Uterus (tissue), 4 donors: ENCODE data around the gene XRN2. TPM values are rescaled to one million over a fixed set of nuclear protein-coding genes. Genes with fewer than 3 reads are reported as not detected.

ENCODE experiments used
- DNase-seq, 2 donors: peaks; one replicate each; pipeline ENCODE4 v3.0.0-alpha.2; 2019 to 2020
- H3K27ac ChIP-seq, 2 donors: fragments of 200-600 bp; sonication (generic); 1 replicate in 1 of 2; 2 replicates in 1 of 2; pipeline ENCODE4 v1.5.1; 2016 to 2018
- H3K27me3 ChIP-seq, 2 donors: fragments of 200-600 bp; sonication (generic); one replicate each; pipeline ENCODE4 v1.5.1; 2018 to 2019; ENCODE audit warnings: control low read depth in 1 of 2
- H3K36me3 ChIP-seq, 2 donors: fragments of 200-600 bp; sonication (generic); one replicate each; pipeline ENCODE4 v1.5.1; 2019; ENCODE audit warnings: control low read depth in 1 of 2
- H3K4me1 ChIP-seq, 2 donors: fragments of 200-600 bp; sonication (generic); one replicate each; pipeline ENCODE4 v1.5.1; 2018 to 2019; ENCODE audit warnings: control low read depth in 1 of 2
- H3K4me3 ChIP-seq, 2 donors: fragments of 200-600 bp; sonication (generic); 1 replicate in 1 of 2; 2 replicates in 1 of 2; pipeline ENCODE4 v1.5.1; 2018 to 2019; ENCODE audit warnings: mild to moderate bottlenecking in 1 of 2
- H3K9me3 ChIP-seq, 2 donors: fragments of 200-600 bp; sonication (generic); one replicate each; pipeline ENCODE4 v1.5.1; 2019; ENCODE audit warnings: control low read depth in 1 of 2
- POLR2A ChIP-seq, 2 donors: fragments of 450-650 bp; IDR thresholded peaks; one replicate each; pipeline ENCODE4 v1.6.1; 2016; ENCODE audit warnings: antibody characterized with exemption in 2 of 2, mild to moderate bottlenecking in 1 of 2, moderate library complexity in 1 of 2
- intact Hi-C: fragments of 100-400 bp; cut with DNase I; formaldehyde crosslinking; loops from one replicate; pipeline ENCODE4 v1.15.1; 2023; ENCODE audit warnings: low total_unique reads
- total RNA-seq, 4 donors: library from RNA; depleted of rRNA in 3 of 4; stranded (reverse); fragments of >200 nt in 3 of 4; gene quantifications; one replicate each; pipeline versions ENCODE4 v1.1.0 to v1.2.4, GENCODE V29; 2014 to 2023
- TF ChIP-seq, protein P1 (sequence below), 4 experiments: fragments of 200-600 bp in 2 of 4; fragments of 450-650 bp in 2 of 4; sonication (generic) in 2 of 4; IDR thresholded peaks; one replicate each; pipeline ENCODE4 v1.5.1; 2016 to 2019; ENCODE audit warnings: antibody characterized with exemption in 4 of 4, mild to moderate bottlenecking in 2 of 4, moderate library complexity in 1 of 4
- donor health status: DM: yes; HTN: yes; CAD: no.

The XRN2 gene
- total RNA-seq, 4 donors from 2014 or later = 32.6 to 100 (median 51.7) TPM

DNA sequence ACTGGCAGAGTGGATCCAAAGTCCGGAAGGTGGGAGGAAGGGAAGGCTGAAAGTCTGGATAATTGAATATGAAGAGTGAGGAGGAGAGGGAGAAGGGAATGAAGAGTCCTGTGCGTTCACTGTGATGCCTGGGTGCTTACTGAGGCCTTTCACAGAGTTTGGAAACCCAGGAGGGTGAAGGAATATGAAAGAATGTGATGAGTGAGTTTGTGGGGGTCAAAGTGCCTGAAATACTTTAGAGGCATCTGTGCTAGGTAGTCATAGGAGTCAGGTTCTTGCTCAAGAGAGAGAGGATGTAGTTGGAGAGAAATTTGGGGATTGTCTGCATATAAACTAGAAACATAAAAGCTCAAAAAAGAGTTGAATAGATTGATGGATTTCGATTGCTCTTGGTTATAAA, 73.5 kb downstream of the XRN2 start:
- Histone ChIP-seq H3K27me3 (no peaks in the 10 kb centered on the region), H3K9me3 (no peaks in the 10 kb centered on the region), H3K4me3 (no peak overlapping the region), H3K4me1 (no peaks in the 10 kb centered on the region), H3K27ac (no peak overlapping the region), H3K36me3 (no peaks in the 10 kb centered on the region)
- TF ChIP-seq, protein P1, sequence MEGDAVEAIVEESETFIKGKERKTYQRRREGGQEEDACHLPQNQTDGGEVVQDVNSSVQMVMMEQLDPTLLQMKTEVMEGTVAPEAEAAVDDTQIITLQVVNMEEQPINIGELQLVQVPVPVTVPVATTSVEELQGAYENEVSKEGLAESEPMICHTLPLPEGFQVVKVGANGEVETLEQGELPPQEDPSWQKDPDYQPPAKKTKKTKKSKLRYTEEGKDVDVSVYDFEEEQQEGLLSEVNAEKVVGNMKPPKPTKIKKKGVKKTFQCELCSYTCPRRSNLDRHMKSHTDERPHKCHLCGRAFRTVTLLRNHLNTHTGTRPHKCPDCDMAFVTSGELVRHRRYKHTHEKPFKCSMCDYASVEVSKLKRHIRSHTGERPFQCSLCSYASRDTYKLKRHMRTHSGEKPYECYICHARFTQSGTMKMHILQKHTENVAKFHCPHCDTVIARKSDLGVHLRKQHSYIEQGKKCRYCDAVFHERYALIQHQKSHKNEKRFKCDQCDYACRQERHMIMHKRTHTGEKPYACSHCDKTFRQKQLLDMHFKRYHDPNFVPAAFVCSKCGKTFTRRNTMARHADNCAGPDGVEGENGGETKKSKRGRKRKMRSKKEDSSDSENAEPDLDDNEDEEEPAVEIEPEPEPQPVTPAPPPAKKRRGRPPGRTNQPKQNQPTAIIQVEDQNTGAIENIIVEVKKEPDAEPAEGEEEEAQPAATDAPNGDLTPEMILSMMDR (IDR thresholded peaks at IDR 0.05) = no peak
- no peak for TF ChIP-seq POLR2A (IDR thresholded peaks at IDR 0.05)
- intact Hi-C loops = no loop called here
- DNase-seq = no peak

DNA sequence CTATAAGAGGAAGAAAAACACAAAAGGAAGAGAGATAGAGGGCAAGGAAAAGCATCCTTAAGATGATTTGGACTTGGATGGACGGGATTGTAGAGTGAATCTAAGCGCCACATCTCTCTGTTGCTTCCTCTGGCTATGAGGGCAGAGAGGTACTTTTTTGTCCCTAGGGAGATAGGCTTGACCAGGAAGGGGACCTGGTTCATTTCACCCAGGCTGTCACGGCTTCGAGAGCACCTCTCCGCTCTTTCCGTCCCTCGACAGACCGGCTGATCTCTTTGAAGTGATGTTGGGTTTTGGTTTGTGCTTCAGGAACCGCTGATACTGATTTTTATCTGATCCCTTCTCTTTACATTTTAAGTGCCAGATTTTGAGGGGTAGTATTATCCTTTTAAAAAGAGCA, 74.6 kb downstream of the XRN2 start:
- intact Hi-C loops = no loop called here

DNA sequence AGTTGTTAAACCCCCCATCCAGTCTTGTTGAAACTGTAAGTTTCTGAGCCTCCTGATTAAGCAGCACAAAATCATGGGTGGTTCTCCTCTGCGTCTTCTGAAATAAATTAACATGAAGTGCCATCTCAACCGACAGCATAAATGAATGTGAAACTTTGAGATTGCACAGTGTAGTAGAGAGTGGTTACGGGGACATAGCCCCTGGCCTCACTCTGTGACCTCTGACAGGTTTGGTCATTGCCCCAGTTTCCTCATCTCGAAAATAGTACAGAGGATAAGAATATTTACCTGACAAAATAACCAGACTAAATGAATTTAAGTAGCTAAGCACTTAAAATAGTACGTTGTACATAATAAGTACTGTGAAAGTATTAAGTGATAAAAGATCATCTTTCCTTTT, 75.1 kb downstream of the XRN2 start:
- TF ChIP-seq POLR2A (IDR thresholded peaks at IDR 0.05) = no peak
- TF ChIP-seq, protein P1 (IDR thresholded peaks at IDR 0.05) = no peak
- H3K36me3 ChIP-seq = no peaks in the 10 kb centered on the region

More for the DNA sequence above, 74.6 kb downstream of the XRN2 start:
- H3K27ac ChIP-seq = no peak overlapping the region
- H3K4me3 ChIP-seq = no peak overlapping the region
- H3K27me3 ChIP-seq = no peaks in the 10 kb centered on the region
- no peaks in the 10 kb centered on the region for H3K9me3 ChIP-seq
- DNase-seq = no peak
- H3K36me3 ChIP-seq = no peaks in the 10 kb centered on the region
- no peaks in the 10 kb centered on the region for H3K4me1 ChIP-seq
- no peak for TF ChIP-seq POLR2A (IDR thresholded peaks at IDR 0.05)
- TF ChIP-seq, protein P1 (IDR thresholded peaks at IDR 0.05) = no peak

DNA sequence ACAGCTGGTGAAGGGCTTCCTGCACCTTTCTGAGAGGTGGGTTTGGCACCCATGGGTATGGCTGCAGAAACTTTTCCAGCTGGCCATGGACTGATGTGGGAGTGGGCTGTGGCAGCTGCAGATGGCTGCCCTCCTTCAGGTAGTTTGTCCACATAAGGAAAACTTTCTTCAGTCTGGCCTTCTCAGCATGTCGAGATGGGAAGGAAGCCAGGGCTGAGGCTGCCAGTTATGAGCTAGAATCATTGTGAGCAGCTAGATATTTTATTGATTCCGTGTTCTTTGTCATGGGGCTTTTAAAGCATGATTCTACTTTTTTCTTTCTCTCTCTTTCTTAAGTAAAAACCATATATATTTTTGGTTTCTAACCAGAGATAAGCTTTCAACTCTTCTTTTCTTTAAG, 77.6 kb downstream of the XRN2 start:
- DNase-seq = peak in 1 of 2 donors; percentile 13
- H3K27ac ChIP-seq = no peak overlapping the region
- H3K9me3 ChIP-seq = no peaks in the 10 kb centered on the region
- no peak overlapping the region for H3K4me3 ChIP-seq
- H3K27me3 ChIP-seq = no peaks in the 10 kb centered on the region
- H3K36me3 ChIP-seq = no peaks in the 10 kb centered on the region
- H3K4me1 ChIP-seq = no peaks in the 10 kb centered on the region
- no peak for TF ChIP-seq POLR2A (IDR thresholded peaks at IDR 0.05)
- TF ChIP-seq, protein P1 (IDR thresholded peaks at IDR 0.05) = no peak
- intact Hi-C loops = no loop called here

More for the DNA sequence above, 75.1 kb downstream of the XRN2 start:
- no peak overlapping the region for H3K27ac ChIP-seq
- H3K27me3 ChIP-seq = no peaks in the 10 kb centered on the region
- intact Hi-C loops = no loop called here
- DNase-seq = no peak
- H3K4me1 ChIP-seq = no peaks in the 10 kb centered on the region
- H3K4me3 ChIP-seq = no peak overlapping the region
- H3K9me3 ChIP-seq = no peaks in the 10 kb centered on the region

DNA sequence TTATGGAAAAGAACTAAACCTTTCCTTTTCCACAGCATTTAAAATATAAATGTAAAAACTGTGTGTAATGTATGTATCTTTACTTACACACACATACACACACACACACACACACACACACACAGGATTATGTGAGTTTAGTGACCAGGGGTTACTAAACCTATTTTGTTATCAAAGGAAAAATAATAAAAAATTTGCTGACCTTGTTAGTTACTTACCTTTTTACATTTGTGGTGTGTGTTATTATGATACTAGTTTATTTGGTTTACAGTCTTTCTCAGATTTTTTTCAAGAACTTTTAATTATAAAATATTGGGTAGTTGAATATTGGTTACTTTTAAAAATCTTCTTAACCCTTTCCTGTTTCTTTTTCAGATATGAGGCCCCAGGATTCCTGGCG, 78.5 kb downstream of the XRN2 start:
- H3K4me3 ChIP-seq = no peak overlapping the region
- H3K27ac ChIP-seq = no peak overlapping the region
- TF ChIP-seq, protein P1 (IDR thresholded peaks at IDR 0.05) = no peak
- TF ChIP-seq POLR2A (IDR thresholded peaks at IDR 0.05) = no peak
- intact Hi-C loops = no loop called here
- H3K9me3 ChIP-seq = no peaks in the 10 kb centered on the region
- DNase-seq = no peak
- no peaks in the 10 kb centered on the region for H3K36me3 ChIP-seq
- no peaks in the 10 kb centered on the region for H3K27me3 ChIP-seq
- no peaks in the 10 kb centered on the region for H3K4me1 ChIP-seq
